ENCODE results near the gene GRIK2. TPM values are rescaled to one million over a fixed set of nuclear protein-coding genes. Genes with fewer than 3 reads are reported as not detected.

GRIK2 gene
- total RNA-seq, 4 donors from 2014 or later: 0.30 to 4.1 (median 1.3) TPM

GRCh38 chr6:101413773-101414172 is 20.3 kb downstream of the GRIK2 start:
- Histone ChIP-seq H3K9me3 (no peaks in the 10 kb centered on the region), H3K27me3 (no peaks in the 10 kb centered on the region), H3K4me3 (no peak overlapping the region), H3K36me3 (no peaks in the 10 kb centered on the region), H3K27ac (no peak overlapping the region), H3K4me1 (no peaks in the 10 kb centered on the region)
- DNase-seq (ENCODE audit: low spot score in 2 of 2): no peak
- TF ChIP-seq POLR2A (IDR thresholded peaks at IDR 0.05): no peak
- no peak for TF ChIP-seq CTCF (IDR thresholded peaks at IDR 0.05)
- TF ChIP-seq EP300 (IDR thresholded peaks at IDR 0.05): no peak
- no peak for TF ChIP-seq POLR2AphosphoS5 (IDR thresholded peaks at IDR 0.05)

DNA sequence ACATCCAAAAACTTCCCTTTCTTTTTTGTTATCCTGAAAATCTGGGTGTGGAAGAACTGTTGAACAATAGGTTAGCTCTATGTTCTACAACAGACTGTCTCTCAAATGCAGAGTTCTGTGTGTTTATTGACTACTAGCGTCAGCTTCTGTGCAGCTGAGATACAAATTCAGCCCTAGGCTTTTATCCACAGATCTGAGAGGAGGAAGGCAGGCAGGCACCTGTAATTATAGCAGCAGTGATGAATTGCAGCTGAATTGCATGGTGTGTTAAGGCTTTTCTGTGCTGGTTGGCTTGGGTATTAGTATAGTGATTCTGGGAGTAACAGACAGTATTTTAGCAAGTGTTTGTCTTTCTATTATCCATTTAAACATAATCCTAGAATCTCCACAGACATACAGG is 24.4 kb downstream of the GRIK2 start:
- Histone ChIP-seq H3K4me1 (no peaks in the 10 kb centered on the region), H3K27me3 (no peaks in the 10 kb centered on the region), H3K4me3 (no peak overlapping the region), H3K27ac (no peak overlapping the region), H3K9me3 (no peaks in the 10 kb centered on the region), H3K36me3 (no peaks in the 10 kb centered on the region)
- no peak for TF ChIP-seq CTCF (IDR thresholded peaks at IDR 0.05)
- no peak for TF ChIP-seq POLR2AphosphoS5 (IDR thresholded peaks at IDR 0.05)
- TF ChIP-seq POLR2A (IDR thresholded peaks at IDR 0.05): no peak
- no peak for TF ChIP-seq EP300 (IDR thresholded peaks at IDR 0.05)
- 53% methylated on average over 1 of the region's 1 CpG for WGBS
- no peak for DNase-seq (ENCODE audit: low spot score in 2 of 2)

GRCh38 chr6:101422251-101422650 is 28.7 kb downstream of the GRIK2 start:
- TF ChIP-seq CTCF (IDR thresholded peaks at IDR 0.05) (no peak), POLR2A (IDR thresholded peaks at IDR 0.05) (no peak), EP300 (IDR thresholded peaks at IDR 0.05) (no peak), POLR2AphosphoS5 (IDR thresholded peaks at IDR 0.05) (no peak)
- Histone ChIP-seq H3K4me3 (no peak overlapping the region), H3K4me1 (no peaks in the 10 kb centered on the region), H3K36me3 (no peaks in the 10 kb centered on the region), H3K27ac (no peak overlapping the region), H3K27me3 (no peaks in the 10 kb centered on the region), H3K9me3 (no peaks in the 10 kb centered on the region)
- 74% methylated on average over 1 of the region's 1 CpG for WGBS
- DNase-seq (ENCODE audit: low spot score in 2 of 2): no peak

GRCh38 chr6:101422811-101423210 is 29.3 kb downstream of the GRIK2 start:
- Histone ChIP-seq H3K4me3 (no peak overlapping the region), H3K27me3 (no peaks in the 10 kb centered on the region), H3K36me3 (no peaks in the 10 kb centered on the region), H3K9me3 (no peaks in the 10 kb centered on the region), H3K27ac (no peak overlapping the region), H3K4me1 (no peaks in the 10 kb centered on the region)
- WGBS: 64% methylated on average over 1 of the region's 1 CpG
- TF ChIP-seq EP300 (IDR thresholded peaks at IDR 0.05): no peak
- TF ChIP-seq POLR2AphosphoS5 (IDR thresholded peaks at IDR 0.05): no peak
- no peak for TF ChIP-seq CTCF (IDR thresholded peaks at IDR 0.05)
- TF ChIP-seq POLR2A (IDR thresholded peaks at IDR 0.05): no peak
- no peak for DNase-seq (ENCODE audit: low spot score in 2 of 2)

DNA sequence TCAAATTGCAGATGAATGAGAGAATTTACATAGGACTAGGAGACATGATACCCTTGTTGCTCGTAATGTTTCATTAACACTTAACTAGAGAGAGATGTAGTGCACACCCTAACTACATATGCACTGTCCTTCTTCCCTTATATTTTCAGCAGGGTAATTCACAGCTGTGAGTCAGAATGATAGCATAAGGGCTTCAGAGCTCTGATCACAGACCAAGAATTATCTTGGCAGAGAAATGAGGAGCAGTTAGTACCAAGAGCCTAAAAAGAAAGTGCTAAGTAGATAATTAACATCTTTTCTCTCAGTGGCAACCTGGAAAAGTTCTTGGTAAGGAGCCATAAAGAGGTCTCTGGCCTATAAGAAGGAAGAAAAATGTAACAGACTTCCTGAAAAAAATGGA is 35.8 kb downstream of the GRIK2 start:
- no peaks in the 10 kb centered on the region for H3K36me3 ChIP-seq
- TF ChIP-seq POLR2A (IDR thresholded peaks at IDR 0.05) (no peak), EP300 (IDR thresholded peaks at IDR 0.05) (no peak), POLR2AphosphoS5 (IDR thresholded peaks at IDR 0.05) (no peak), CTCF (IDR thresholded peaks at IDR 0.05) (no peak)
- H3K4me1 ChIP-seq: no peaks in the 10 kb centered on the region
- H3K9me3 ChIP-seq: no peaks in the 10 kb centered on the region
- no peaks in the 10 kb centered on the region for H3K27me3 ChIP-seq
- no peak for DNase-seq (ENCODE audit: low spot score in 2 of 2)
- H3K4me3 ChIP-seq: no peak overlapping the region
- 48% methylated on average over 1 of the region's 1 CpG for WGBS
- no peak overlapping the region for H3K27ac ChIP-seq

All from suprapubic skin (tissue), 4 donors.